NCI-H524 treated with DMSO at 0.1 percent for 48 hours (cell line): ENCODE measurements around the gene NOG.

Source experiments
- DNase-seq: peaks from one replicate; lab custom pipeline; 2025; lab: John Stamatoyannopoulos, UW

Gene NOG

DNA sequence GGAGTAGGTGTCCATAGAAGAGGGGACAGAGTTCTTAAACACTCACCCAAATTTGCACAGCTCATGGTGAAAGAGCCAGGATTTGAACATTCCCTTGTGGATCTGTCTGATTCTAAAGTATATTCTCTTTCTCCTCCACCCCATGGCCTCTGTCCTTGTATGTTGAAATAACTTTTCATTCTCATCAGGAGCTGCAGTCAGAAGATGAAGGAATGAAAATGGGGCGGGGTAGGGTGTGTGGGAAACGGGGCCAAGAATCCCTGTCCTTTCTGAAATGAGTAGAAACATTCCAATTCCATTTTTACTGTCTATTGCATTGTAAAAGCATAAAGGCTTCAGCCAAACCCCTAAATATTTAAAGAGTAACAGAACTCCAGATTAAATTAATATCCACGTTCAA, 42.8 kb downstream of the NOG start:
- DNase-seq, result no peak

DNA sequence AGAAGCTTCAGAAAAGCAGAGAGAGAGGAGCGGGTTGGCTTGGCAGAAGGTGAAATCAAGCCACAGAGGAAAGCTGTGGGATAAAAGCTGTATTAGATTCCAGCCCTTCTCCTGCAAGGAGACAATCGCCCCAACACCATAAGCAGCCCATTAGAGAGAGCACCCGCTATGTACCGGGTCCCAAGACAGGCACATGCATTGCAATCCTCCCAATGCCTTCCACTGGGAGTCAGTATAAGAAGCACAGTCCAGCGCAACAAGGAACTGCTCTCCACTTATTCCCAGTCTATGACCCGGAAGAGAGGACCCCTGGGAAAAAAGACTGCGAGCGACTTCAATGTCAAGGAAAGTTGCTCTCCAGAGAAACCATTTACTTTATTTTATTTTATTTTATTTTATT, 43.8 kb downstream of the NOG start:
- DNase-seq, result no peak

- DNase-seq, result no peak
Observed at GRCh38 chr17:56638591-56639051, 45.1 kb downstream of the NOG start.

DNA sequence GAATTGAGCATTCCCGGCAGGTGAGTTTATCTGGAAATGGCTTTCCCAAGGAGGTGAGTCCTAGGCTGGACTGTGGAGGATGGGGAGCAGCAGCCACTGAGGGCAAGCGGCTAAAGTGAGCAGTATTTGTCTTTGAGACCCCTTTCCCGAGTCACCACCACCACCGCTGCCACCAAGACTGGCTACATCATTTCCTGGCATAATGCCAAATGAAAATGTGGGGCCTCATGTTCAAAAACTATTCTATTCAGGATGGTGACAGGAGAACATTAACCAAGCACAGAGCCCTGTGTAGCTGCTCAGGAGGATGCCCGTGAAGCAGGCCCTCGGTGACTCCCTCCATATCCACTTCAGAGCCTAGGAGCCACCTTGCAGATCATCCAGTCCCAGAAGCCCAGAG, 46.0 kb downstream of the NOG start:
- no peak for DNase-seq

GRCh38 chr17:56640116-56640515, 46.6 kb downstream of the NOG start:
- DNase-seq, result no peak

GRCh38 chr17:56641373-56641772, 47.9 kb downstream of the NOG start:
- no peak for DNase-seq

GRCh38 chr17:56641894-56642293, 48.4 kb downstream of the NOG start:
- DNase-seq, result no peak

- DNase-seq, result no peak
Observed at GRCh38 chr17:56642424-56642823, 48.9 kb downstream of the NOG start.
